Kidney (tissue), 14 donors: Measurements from ENCODE around the gene TENT4A. TPM values are rescaled to one million over a fixed set of nuclear protein-coding genes. Genes with fewer than 3 reads are reported as not detected.

Experiments
- DNase-seq, 5 donors: peaks; one replicate each; pipeline ENCODE4 v3.0.0-alpha.2; 2013 to 2020
- FAIRE-seq: peaks from 2 replicates; lab custom pipeline; 2012; peaks lifted over from hg19 to GRCh38; lab: Jason Lieb, UNC
- H3K27ac ChIP-seq, 2 donors: one replicate each; pipeline ENCODE4 v1.7.0; 2013; ENCODE audit warnings: low read depth in 2 of 2, low read length in 2 of 2, inconsistent platforms in 1 of 2
- H3K27me3 ChIP-seq: one replicate; pipeline ENCODE4 v1.7.1; 2013; ENCODE audit warnings: low read length, inconsistent platforms; ENCODE audit not compliant: control insufficient read depth, insufficient read depth
- H3K36me3 ChIP-seq, 3 donors: one replicate each; pipeline versions ENCODE4 v1.7.0 to v1.7.1; 2013; ENCODE audit warnings: low read length in 3 of 3, control low read depth in 1 of 3, inconsistent platforms in 1 of 3; ENCODE audit not compliant: insufficient read depth in 3 of 3, control insufficient read depth in 2 of 3
- H3K4me1 ChIP-seq, 3 donors: one replicate each; pipeline versions ENCODE4 v1.7.0 to v1.7.1; 2013; ENCODE audit warnings: low read length in 3 of 3, inconsistent platforms in 1 of 3, low read depth in 1 of 3; ENCODE audit not compliant: control insufficient read depth in 2 of 3, insufficient read depth in 2 of 3
- H3K4me3 ChIP-seq, 3 donors: one replicate each; pipeline versions ENCODE4 v1.7.0 to v1.8.1; 2013; ENCODE audit warnings: low read length in 3 of 3, control low read depth in 1 of 3, inconsistent platforms in 1 of 3
- H3K9ac ChIP-seq, 3 donors: one replicate each; pipeline versions ENCODE4 v1.7.0 to v1.7.1; 2013; ENCODE audit warnings: low read length in 3 of 3, control low read depth in 1 of 3, inconsistent platforms in 1 of 3
- H3K9me3 ChIP-seq, 3 donors: one replicate each; pipeline versions ENCODE4 v1.7.0 to v1.7.1; 2013; ENCODE audit warnings: low read length in 3 of 3, control low read depth in 1 of 3, inconsistent platforms in 1 of 3; ENCODE audit not compliant: control insufficient read depth in 2 of 3, insufficient read depth in 1 of 3
- intact Hi-C: fragments of 100-400 bp; cut with DNase I; formaldehyde crosslinking; loops from one replicate; pipeline ENCODE4 v1.11.1; 2022
- polyA plus RNA-seq: library from polyadenylated mRNA; stranded (reverse); fragments of 350-450 nt; fragmentation: Illumina TruSeq; extraction: RNeasy Lipid Tissue Mini Kit (QIAGEN cat#74804); gene quantifications from one replicate; pipeline ENCODE4 v1.2.3, GENCODE V29; 2014; ENCODE audit warnings: low read depth, low replicate concordance; ENCODE audit not compliant: insufficient read depth
- total RNA-seq: library from RNA; stranded (reverse); fragmentation: NEBNext Ultra II Directional; extraction: Animal tissue kit (Norgen Biotek cat#: 25700); gene quantifications from one replicate; pipeline ENCODE4 v1.2.1, GENCODE V29; 2021
- TF ChIP-seq, protein P1 (sequence below): IDR thresholded peaks from 3 replicates; pipeline ENCODE4 v1.5.1; 2012; ENCODE audit warnings: mild to moderate bottlenecking, moderate library complexity, borderline replicate concordance; ENCODE audit not compliant: insufficient read depth; ENCODE audit errors: extremely low read depth
- donor health status: control.
- donor health status: control.
- donor health status: control.
- donor health status: control.
- donor health status: control.
- donor health status: DM: yes; HTN: yes; CAD: no.
- donor health status: Normal renal cell carcinoma (clear cell type).

The TENT4A gene
- total and polyA plus RNA-seq, 2 donors from 2014 or later: 4.8 to 22.8 TPM

DNA sequence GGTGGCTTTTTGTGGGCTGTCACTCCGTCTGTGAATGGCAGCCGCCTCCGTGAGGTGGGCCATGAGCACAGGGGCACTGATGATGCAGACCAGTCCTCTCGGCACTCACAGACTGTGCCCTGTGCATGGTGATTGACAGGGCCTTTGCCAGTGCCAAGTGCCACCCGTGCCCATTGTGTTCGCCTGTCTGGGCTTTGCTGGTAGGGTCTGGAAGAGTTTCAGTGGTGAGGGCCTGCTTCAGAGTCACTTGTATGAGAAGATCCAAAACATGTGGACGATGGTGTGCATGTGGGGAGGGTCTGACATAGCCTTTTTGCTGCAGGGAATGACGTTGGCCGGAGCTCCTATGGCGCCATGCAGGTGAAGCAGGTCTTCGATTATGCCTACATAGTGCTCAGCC lies 34.9 kb downstream of the TENT4A start:
- peaks cover 0 to 3% (median 0%) of the 10 kb centered on the region in 3 donors for H3K4me1 ChIP-seq
- no peaks in the 10 kb centered on the region for H3K9me3 ChIP-seq
- no peak overlapping the region for H3K4me3 ChIP-seq
- TF ChIP-seq, protein P1, sequence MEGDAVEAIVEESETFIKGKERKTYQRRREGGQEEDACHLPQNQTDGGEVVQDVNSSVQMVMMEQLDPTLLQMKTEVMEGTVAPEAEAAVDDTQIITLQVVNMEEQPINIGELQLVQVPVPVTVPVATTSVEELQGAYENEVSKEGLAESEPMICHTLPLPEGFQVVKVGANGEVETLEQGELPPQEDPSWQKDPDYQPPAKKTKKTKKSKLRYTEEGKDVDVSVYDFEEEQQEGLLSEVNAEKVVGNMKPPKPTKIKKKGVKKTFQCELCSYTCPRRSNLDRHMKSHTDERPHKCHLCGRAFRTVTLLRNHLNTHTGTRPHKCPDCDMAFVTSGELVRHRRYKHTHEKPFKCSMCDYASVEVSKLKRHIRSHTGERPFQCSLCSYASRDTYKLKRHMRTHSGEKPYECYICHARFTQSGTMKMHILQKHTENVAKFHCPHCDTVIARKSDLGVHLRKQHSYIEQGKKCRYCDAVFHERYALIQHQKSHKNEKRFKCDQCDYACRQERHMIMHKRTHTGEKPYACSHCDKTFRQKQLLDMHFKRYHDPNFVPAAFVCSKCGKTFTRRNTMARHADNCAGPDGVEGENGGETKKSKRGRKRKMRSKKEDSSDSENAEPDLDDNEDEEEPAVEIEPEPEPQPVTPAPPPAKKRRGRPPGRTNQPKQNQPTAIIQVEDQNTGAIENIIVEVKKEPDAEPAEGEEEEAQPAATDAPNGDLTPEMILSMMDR: no peak
- H3K9ac ChIP-seq: no peak overlapping the region
- no peaks in the 10 kb centered on the region for H3K27me3 ChIP-seq
- H3K36me3 ChIP-seq: peaks cover 6 to 50% (median 39%) of the 10 kb centered on the region in 3 donors
- FAIRE-seq (no peak), DNase-seq (no peak)
- intact Hi-C loops: loop anchor here (10.0 kb wide), 1 partner anchor 113 kb away; the partner anchor contains the start of genes NSUN2 and SRD5A1
- no peak overlapping the region for H3K27ac ChIP-seq

GRCh38 chr5:6749026-6749716 lies 35.9 kb downstream of the TENT4A start:
- Histone ChIP-seq H3K4me3 (no peak overlapping the region), H3K27me3 (no peaks in the 10 kb centered on the region), H3K27ac (no peak overlapping the region), H3K9me3 (no peaks in the 10 kb centered on the region), H3K4me1 (peaks cover 0 to 3% (median 0%) of the 10 kb centered on the region in 3 donors), H3K36me3 (peaks cover 6 to 54% (median 39%) of the 10 kb centered on the region in 3 donors), H3K9ac (no peak overlapping the region)
- intact Hi-C loops: loop anchor here (10.0 kb wide), 1 partner anchor 114 kb away; the partner anchor contains the start of genes NSUN2 and SRD5A1
- FAIRE-seq (no peak), DNase-seq (no peak)
- TF ChIP-seq, protein P1: no peak

DNA sequence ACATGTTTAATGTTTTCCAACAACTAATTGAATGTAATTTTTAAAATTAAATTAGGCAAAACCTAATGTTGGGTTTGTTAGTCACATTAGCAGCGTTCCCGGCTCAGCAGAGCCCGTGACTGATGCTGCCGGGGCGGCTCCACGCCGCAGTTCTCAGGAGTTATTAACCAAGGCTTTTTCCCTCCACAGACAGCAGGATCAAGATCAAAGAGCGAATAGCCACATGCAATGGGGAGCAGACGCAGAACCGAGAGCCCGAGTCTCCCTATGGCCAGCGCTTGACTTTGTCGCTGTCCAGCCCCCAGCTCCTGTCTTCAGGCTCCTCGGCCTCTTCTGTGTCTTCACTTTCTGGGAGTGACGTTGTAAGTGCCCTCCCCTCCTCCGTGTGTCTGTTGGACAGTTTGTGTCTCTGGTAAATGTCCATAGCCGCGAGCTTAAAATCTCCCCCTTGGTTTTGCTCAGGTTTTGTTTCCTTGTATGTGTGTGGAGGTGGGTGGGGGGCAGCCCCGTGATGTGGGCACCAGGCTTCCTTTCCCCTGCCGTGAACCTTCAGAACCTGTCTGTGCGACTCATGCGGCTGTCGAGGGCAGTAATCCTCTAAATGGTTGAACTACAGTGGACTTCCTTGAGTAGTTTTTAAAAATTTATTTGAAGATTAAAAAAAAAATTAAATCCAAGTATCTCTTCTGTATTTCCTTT lies 37.1 kb downstream of the TENT4A start:
- Histone ChIP-seq H3K4me3 (no peak overlapping the region), H3K4me1 (peaks cover 0 to 3% (median 0%) of the 10 kb centered on the region in 3 donors), H3K27me3 (no peaks in the 10 kb centered on the region)

More for the DNA sequence above, 37.1 kb downstream of the TENT4A start:
- no peak overlapping the region for H3K27ac ChIP-seq
- DNase-seq: no peak
- intact Hi-C loops: no loop called here
- no peaks in the 10 kb centered on the region for H3K9me3 ChIP-seq
- no peak for FAIRE-seq
- TF ChIP-seq, protein P1: no peak
- H3K36me3 ChIP-seq: peaks cover 6 to 59% (median 46%) of the 10 kb centered on the region in 3 donors
- H3K9ac ChIP-seq: no peak overlapping the region
